CMK (cell line): ENCODE measurements around the gene RPL38.
"Not testable (repeated sequence)": the region's sequence is repeated elsewhere in the genome, so short reads cannot be mapped to it uniquely, and the experiment has no call there.

Experiments used
- DNase-seq: peaks from one replicate; pipeline ENCODE4 v3.0.0-alpha.2; 2010; ENCODE audit warnings: low read depth

Gene RPL38

GRCh38 chr17:74185571-74186185 is 17.8 kb upstream of the RPL38 start:
- DNase-seq: no peak

DNA sequence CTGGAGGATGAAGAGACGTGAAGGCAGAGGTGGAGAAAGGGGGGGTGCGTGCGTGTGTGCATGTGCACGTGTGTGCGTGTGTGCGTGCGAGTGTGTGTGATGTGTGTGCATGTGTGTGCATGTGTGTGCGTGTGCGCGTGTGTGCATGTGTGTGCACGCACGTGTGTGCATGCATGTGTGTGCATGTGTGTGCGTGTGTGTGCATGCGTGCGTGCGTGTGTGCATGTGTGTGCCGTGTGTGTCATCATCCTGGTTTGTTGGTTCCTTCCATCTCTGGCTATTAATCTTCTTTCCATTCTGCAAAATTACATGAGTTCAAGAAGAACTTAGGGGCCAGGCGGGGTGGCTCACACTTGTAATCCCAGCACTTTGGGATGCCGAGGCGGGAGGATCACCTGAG is 17.0 kb upstream of the RPL38 start:
- no peak for DNase-seq

DNA sequence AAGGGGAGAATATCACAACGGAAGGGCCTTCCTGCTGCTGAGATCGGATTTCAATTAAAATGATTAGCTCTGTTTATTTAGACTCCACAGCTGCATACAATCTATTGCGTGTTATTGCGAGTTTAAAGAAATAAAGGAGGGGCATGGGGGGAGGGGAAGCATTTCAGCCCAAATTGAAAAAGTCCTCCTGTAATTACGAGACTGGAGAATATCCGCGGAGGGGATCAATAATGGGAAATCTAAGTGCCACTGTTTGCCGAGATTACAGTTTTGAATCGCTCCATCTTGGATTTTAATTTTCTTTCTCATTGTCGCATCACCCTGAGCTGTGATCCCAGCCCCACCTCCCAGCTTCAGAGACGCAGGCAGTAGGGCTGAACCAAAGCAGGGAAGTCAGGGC is 15.7 kb upstream of the RPL38 start:
- DNase-seq: no peak

- not testable (repeated sequence) for DNase-seq
These were observed 14.8 kb upstream of the RPL38 start for GRCh38 chr17:74188687-74189086.

DNA sequence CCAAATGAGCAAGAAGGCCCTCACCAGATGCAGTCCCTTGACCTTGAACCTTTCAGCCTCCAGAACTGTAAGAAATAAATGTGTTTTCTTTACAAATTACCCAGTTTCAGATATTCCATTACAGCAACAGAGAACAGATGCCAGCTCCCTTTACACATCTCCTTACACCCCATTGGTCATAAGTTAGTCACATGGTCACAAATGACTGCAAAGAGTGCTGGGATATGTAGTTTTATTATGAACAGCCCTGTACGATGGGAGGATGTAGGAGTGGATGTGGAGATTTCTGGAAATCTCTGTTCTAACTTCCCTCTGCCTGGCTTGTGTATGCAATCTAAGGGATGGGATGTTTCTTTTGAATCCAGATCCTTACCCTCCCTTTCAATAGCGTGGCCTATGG is 13.3 kb upstream of the RPL38 start:
- DNase-seq: no peak

DNA sequence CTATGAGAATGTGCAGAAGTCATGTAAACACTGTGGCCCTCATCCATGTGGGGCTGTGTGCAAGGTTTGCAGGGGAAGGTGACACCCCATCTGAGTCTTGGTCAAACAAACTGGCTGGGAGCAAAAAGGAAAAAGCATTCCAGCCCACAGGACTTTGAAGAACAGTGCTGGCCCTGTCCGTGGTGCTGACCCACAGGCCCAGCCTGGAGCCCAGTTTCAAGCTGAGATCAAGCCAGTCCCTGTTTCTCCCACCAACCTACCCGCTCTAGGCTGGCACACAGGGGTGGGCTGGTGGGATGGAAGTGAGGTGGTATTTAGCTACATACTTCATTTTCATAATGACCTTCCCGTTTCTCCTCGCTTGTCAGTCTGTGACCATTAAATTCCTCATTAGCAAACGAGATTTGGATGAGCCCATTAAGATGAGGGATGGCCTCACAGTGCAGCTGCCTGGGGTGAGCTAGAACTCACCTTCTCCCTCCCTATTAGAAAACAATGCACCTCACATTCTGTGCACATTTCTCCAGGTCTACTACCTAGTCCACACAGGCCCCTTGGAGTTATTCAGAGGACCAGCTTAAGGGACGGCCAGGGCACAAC is 12.6 kb upstream of the RPL38 start:
- DNase-seq: no peak

- no peak for DNase-seq
These were observed 10.3 kb upstream of the RPL38 start for GRCh38 chr17:74192950-74193781.

- no peak for DNase-seq
These were observed 8.8 kb upstream of the RPL38 start for GRCh38 chr17:74194682-74195081.

- DNase-seq: no peak
These were observed 6.7 kb upstream of the RPL38 start for GRCh38 chr17:74196541-74197317.

DNA sequence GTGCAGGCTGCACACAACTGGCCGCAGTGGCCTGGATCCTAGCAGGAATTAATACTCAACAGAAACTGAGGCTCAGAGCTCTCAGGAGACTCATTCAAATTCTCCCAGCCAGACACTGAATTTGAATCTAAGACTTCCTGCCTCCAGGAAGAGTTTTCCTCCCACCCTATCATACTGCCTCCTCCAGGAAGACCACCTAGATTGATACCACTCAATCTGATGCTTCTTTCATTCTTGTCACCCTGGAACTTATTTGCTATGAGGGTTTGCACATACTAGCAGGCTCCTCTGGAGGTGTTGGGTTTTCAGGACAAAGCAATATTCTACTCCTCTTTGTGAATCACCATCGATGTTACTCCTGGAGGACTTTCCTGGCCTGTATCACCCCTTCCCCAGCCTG is 5.7 kb upstream of the RPL38 start:
- DNase-seq: no peak

- DNase-seq: no peak
These were observed 4.8 kb upstream of the RPL38 start for GRCh38 chr17:74198694-74199093.

DNA sequence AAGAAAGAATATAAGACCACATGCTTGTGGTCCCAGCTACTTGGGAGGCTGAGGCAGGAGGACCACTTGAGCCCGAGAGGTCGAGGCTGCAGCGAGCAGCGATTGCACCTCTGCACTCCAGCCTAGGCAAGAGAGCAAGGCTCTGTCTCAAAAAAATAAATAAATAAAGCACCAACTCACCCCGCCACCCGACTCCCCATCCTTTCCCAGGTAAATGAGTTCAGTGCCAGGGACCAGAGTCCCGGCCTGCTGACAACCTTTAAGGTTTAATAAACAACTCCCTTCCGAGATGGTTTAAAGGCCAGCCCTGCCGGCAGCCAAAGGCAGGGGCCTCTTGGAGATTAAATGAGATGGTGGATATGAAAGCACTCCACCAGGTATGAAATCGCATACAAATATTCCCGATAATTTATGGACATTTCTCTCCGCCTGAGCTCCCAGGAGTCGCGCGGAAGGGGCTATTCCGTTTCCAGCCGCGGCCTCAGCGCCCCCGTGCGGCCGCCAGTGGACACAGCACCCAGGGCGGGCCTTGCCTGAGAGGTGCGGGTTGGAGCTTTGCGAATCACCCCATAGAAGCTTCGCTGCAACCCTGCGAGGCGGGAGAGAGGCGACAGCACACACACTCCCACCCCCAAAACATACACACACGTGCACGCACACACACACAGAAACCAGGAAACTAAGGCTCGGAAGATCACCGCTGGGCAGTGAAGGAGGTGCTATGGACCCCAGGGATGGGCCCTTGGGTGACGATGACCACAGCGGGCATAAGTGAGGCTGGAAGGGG is 4.0 kb upstream of the RPL38 start:
- no peak for DNase-seq

DNA sequence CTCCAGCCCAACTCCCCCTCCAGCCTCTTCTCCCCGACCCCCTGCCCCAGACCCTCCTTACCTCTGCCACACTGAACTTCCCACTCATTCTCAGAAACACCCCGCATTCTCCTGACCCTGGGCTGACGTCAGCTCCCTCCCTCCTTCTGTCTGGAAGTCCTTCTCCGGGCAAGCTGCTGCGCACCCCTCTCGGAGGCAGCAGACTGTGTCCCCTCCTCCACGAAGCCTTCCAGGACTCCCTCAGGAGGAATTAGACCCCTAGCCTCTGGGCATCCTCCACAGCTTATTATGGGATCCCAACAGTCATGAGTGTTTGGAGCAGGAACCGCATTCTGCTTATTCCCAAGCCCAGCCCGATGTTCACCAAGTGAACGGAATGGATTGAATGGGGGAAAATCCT is 3.4 kb upstream of the RPL38 start:
- no peak for DNase-seq

DNA sequence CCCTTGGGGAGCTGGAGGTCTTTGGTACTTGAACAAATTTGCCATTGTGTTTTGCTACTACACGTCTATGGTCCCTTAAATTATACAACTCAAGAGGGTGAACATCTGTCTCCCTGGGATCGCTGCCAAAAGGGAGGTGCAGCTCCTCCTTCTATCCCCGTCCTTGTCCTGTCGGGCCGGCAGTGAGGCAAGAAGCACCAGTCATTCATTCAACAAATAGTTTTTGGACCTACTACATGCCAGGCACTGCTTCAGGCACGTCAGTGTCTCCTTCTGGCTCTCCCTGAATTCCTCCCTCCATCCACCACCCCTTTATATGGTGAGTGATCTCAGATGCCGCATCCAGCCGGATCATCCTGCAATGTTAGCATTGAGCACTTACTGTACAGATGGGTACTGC is 2.2 kb upstream of the RPL38 start:
- DNase-seq: no peak

DNA sequence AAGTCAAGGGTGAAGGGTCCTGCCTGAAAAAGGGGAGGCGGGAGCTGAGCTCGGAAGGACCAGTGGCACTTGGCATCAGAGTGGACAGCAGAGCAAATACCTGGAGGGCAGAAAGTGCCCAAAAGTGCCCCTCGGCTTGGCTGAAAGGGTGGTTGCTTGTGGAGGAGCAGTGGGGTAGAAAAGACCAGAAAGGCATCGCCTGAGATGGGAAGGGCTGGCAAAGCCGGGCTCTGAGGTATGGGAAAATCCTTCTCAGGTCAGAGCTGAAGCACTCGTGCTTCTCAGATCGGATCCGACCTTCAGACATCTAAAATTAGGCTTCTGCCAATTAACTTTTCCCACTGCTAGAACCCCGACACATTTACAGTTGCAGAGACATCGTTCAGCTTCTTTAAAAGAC is 1.5 kb upstream of the RPL38 start:
- no peak for DNase-seq

DNA sequence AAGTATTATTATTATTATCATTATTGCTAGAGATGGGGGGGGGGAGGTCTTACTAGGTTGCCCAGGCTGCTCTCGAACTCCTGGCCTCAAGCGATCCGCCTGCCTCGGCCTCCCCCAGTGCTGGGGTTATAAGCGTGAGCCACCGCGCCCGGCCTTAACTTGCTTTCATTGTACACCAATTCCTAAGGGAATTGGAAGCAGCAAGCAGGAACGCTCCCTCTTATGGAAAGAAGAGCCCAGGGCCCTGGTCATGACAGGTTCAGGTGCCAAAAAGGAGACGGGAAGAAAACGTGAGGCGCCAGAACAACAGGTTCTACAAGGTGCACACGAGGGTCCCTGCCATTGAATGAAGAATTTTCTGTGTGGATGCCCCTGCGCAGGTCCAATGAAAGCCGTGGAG is 540 bp upstream of the RPL38 start:
- DNase-seq: no peak

GRCh38 chr17:74204474-74204873 is 996 bp downstream of the RPL38 start:
- no peak for DNase-seq

DNA sequence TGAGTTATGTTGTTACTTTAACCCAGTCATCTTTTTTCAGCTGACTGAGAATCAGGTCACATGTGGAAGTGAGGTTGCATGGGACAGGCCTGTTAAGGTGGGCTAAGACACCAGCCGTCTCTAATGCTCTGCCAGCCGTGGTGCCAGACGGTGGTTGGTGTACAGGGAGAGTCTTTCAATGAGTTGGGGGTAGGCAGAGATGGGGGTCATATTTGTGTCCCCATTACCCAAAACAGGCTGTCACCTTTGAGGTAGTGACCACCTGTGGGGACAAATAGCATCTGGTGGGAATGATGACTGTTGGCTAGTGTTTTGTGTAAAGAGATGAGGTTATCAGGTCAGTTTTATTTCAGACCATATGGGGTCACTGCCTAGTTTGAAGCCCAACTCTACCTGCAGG is 1.8 kb downstream of the RPL38 start:
- DNase-seq: no peak

DNA sequence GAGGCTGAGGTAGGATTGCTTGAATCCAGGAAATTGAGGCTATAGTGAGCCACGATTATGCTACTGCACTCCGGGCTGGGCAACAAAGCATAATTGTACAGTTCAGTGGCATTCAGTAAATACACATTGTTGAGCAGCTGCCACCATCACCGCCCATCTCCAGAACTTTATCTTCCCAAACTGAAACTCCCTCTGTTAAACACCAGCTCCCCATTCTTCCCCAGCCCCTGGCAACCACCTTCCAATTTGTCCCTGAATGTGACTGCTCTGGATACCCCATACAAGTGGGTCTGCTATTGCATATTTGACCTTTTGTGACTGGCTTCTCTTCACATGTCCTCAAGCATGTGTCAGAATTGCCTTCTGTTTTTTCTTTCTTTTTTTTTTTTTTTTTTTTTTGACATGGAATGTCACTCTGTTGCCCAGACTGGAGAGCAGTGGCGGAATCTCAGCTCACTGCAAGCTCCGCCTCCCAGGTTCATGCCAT is 2.9 kb downstream of the RPL38 start:
- no peak for DNase-seq

DNA sequence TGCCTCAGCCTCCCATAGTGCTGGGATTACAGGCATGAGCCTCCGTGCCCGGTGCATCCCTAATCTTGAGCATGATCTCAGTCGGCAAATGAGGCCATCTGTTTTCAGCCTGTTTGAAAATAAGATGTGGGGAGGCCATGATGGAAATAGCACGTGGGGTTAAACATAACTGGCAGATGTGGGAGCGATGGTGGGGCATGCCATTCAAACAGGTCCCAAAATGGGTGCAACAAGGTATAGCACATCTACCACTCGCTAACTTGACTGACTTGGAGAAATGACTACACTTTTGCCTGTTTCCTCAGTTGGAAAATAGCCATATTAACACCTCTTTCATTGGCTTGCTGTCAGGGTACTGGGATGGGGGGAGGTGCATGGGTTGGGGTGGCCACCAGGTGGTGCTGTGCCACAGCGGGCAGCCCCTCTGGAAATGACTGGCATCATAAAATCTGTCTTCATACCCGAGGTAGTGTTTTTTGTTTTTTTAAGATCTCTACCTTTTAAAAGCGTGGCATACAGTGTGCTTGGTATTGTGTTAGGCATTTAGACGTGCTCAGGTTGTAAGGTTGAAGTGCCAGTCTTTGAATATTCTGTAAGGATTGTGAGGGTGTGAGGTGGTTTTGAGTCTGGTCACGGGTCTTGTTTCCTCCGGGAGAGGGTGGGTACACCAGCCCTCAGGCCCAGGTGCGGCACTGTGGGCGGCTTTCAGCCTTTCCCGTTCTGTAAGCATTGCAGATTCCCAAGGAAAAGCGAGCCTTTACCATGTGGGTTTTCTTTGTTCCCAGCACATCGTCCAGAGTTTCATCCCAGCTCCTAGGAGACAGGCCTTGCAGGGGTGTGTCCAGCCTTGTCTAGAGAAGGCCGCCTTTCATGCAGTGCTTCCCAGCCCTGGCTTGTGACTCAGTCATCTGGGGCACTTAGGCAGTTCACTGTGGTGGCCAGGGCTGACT is 7.0 kb downstream of the RPL38 start:
- DNase-seq: no peak
